Measurements from ENCODE around the gene C11orf58.

Gene C11orf58

GRCh38 chr11:16738193-16738946 lies at the start of gene C11orf58:
C11orf58 (plus strand) TSS chr11:16738647; CDS start chr11:16738779, 132 bp downstream.
- DNase-seq = peak; percentile 63 to 97 (median 94)

GRCh38 chr11:16690086-16690485 lies 48.4 kb upstream of the C11orf58 start:
- no peak for DNase-seq

- no peak for DNase-seq
Observed at GRCh38 chr11:16703795-16704194, 34.7 kb upstream of the C11orf58 start.

DNA sequence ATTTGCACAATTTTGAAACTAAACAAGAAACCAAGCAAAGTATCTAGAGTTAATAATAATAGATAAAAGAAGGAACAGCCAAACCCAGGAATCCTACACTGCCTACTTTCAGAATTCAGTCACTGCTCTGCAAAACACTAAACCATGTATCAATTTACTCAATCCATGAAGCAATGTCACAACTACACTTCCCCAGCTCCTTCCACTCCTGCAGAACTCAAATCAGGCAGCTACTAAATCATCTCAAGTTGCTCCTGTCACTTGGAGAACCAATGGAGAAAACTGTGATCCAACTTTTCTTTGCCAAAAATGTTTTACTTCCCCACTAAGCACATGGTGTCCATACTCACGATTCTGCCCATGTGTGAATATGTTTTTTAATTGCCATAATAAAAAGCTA lies 24.9 kb upstream of the C11orf58 start:
- no peak for DNase-seq

GRCh38 chr11:16722581-16723344 lies 15.7 kb upstream of the C11orf58 start:
- no peak for DNase-seq

- no peak for DNase-seq
Observed at GRCh38 chr11:16727806-16728205, 10.6 kb upstream of the C11orf58 start.

GRCh38 chr11:16737818-16738192 lies 642 bp upstream of the C11orf58 start:
- DNase-seq = no peak

DNA sequence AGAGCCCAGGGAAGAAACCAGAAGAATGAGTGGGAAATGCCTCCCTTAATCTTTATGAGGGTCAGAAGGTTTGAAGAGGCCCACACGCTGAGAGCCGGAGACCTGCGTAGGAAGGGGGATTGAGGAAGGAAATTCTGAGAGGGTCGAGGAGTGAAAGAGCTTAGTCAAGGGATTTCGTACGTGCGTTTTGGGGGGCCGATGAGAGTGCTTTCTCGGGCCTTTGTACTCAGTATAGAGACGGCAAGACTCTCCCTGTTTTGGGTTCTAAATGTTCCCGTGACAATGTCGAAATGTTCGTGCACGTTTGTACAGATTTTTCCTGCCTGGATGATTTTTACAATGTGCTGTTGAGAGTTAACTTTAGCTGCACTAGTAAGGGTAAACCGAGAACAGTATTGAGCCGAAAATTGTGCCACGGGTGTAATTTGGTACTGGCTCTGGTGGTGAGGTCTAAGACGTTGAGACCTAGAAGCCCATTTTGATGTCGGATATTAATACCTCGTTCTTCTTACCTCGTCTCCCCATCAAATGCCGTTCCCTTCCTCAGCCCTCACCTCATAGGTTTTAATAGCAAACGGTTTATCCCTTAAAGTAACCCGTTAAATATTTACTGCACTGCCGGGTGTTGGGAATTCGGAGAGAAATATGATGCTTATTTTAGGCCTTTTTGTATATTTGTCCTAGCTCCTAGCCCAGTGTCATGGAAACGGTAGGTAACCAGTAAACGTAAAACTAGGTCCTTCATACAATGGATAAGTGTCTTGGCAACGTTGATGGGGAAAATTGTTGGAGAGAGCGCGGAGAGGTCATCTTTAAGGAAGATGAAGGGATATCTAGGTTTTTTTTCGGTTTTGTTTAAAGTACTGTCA lies 734 bp downstream of the C11orf58 start:
- DNase-seq = peak in 1 of 14 donors; percentile 38

DNA sequence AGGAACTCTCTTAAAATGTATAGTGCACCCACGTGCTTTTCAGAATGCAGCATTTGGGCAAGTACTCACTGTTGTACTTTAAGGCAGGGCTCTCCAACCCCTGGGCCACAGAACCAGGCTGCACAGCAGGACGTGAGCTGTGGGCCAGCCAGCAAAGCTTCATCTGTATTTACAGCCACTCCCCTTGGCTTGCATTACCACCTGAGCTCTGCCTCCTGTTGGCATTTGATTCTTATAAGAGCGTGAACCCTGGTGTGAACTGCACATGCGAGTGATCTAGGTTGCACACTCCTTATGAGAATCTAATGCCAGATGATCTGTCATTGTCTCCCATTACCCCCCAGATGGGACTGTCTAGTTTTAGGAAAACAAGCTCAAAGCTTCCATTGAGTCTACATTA lies 3.0 kb downstream of the C11orf58 start:
- no peak for DNase-seq

GRCh38 chr11:16743478-16743877 lies 5.0 kb downstream of the C11orf58 start:
- no peak for DNase-seq

- DNase-seq = no peak
Observed at GRCh38 chr11:16744128-16744725, 5.8 kb downstream of the C11orf58 start.

- no peak for DNase-seq
Observed at GRCh38 chr11:16745950-16746605, 7.6 kb downstream of the C11orf58 start.

DNA sequence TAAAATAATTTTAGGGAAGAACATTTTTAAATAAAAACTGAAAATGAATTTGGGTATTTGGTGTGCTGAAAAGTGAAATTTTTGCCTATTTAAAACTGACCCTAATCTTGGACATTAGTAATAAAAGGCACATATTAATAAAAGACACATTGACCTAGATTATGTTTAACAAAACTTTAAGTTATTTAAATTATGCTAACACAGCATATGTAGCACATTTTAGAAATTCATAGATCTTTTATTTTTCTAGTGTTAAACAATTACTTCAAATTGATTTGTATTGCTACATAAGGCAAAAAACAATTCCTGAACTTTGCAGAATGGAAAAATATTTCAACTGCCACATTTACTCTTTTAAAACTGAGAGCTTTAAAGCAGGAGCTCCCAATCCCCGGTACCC lies 10.6 kb downstream of the C11orf58 start:
- DNase-seq = no peak

DNA sequence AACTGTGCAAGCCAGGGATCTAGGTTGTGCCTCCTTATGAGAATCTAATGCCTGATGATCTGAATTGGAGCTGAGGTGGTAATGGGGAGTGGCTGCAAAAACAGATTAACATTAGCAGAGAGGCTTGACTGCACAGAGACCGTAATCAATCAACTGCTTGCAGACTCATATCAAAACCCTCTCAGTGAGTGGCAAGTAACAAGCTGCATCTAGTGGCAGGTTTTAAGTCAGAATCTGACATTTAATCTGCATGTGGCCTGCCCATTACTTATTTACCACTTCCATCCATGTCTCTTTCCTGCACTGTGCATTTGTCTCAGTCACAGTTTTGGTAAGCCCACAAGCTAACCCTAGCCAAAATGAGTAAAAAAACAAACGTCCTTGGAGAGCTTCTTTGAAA lies 11.2 kb downstream of the C11orf58 start:
- DNase-seq = no peak

- DNase-seq = no peak
Observed at GRCh38 chr11:16750417-16750816, 12.0 kb downstream of the C11orf58 start.

- no peak for DNase-seq
Observed at GRCh38 chr11:16758382-16759024, 20.1 kb downstream of the C11orf58 start.

- DNase-seq = no peak
Observed at GRCh38 chr11:16759857-16760508, 21.5 kb downstream of the C11orf58 start.

GRCh38 chr11:16763746-16764145 lies 25.3 kb downstream of the C11orf58 start:
- DNase-seq = no peak

- no peak for DNase-seq
Observed at GRCh38 chr11:16764888-16765287, 26.4 kb downstream of the C11orf58 start.

GRCh38 chr11:16767137-16767536 lies 28.7 kb downstream of the C11orf58 start:
- no peak for DNase-seq

GRCh38 chr11:16767957-16768356 lies 29.5 kb downstream of the C11orf58 start:
- no peak for DNase-seq

All from C1 segment of cervical spinal cord (tissue), 14 donors.